ENCODE data around the gene FARSB.
A peak's percentile ranks its signal among the peaks of the same experiment; 100 is the strongest.

The FARSB gene

DNA sequence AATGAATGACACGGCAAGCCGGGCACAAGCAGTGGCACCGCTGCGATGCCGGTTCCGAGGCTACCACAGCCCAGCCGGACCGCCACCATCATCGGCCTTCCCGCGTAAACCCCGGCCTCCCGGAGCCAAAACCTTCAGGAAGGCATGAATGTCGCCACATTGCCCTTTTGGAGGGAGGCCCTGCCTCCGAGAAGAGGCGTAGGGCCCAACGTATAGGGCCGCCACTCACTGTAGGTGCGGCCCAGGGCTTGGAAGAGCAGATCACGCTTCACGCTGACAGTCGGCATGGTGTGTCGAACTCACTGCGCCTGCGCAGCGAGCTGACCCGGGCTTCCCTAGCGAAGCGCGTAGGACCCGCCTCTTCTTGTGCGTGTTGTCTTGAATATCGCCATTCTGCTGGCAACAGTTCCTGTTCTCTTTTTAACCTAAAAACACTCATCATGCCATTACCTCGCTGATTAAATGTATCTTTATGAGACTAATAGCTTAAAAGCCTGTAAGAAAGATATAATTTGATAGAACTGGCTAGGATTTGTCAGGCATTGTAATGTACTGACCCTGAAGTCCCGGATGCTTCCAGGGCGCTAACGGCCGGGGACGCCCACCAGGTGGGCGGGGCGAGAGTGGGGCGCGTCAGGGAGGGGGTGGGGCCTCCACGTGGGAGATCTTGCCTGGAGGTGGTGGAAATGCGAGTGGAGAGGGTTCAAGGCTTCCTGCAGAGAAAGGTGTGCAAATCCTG is at the start of gene FARSB:
Gene FARSB (minus strand): TSS at position 306 of the 739 bp plus-strand sequence. CDS start 19 bp downstream, at position 287.
- peak; percentile 98 for DNase-seq (ENCODE audit: low read depth, low spot score)
- no peak for TF ChIP-seq CTCF (IDR thresholded peaks at IDR 0.05; ENCODE audit: low read depth, low read length)
- peak within 1 kb of the TSS; percentile 99 for H3K4me3 ChIP-seq (ENCODE audit: low read depth, low read length)
- in situ Hi-C loops (cut with HindIII; ENCODE audit: low sequenced_read_pairs): no loop called here

DNA sequence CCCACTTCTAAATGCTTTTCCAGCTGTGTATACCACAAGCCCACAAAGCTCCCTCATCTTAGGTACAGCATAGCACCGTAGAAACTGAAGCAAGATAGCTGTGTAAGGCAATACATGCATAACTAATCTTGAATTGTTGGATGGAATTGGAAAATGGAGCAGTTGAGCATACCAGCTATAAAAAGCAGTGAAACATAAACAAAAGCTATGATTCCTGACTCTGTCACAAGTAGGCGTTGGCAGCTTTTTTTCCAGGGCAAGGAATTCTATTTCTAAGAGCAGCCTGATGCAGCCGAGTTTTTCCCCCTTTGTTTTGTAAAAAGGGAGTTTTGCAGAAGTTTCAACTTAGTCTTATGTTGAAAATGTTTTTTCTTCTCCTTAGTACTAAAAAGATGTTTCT is 48.0 kb upstream of the FARSB start:
- TF ChIP-seq CTCF (IDR thresholded peaks at IDR 0.05; ENCODE audit: low read depth, low read length): no peak
- in situ Hi-C loops (cut with HindIII; ENCODE audit: low sequenced_read_pairs): no loop called here
- no peak overlapping the region for H3K4me3 ChIP-seq (ENCODE audit: low read depth, low read length)
- peak; percentile 33 for DNase-seq (ENCODE audit: low read depth, low spot score)

GRCh38 chr2:222703091-222703490 is 47.2 kb upstream of the FARSB start:
- no peak overlapping the region for H3K4me3 ChIP-seq (ENCODE audit: low read depth, low read length)
- TF ChIP-seq CTCF (IDR thresholded peaks at IDR 0.05; ENCODE audit: low read depth, low read length): no peak
- in situ Hi-C loops (cut with HindIII; ENCODE audit: low sequenced_read_pairs): no loop called here
- DNase-seq (ENCODE audit: low read depth, low spot score): no peak

- no peak for TF ChIP-seq CTCF (IDR thresholded peaks at IDR 0.05; ENCODE audit: low read depth, low read length)
- in situ Hi-C loops (cut with HindIII; ENCODE audit: low sequenced_read_pairs): no loop called here
- no peak overlapping the region for H3K4me3 ChIP-seq (ENCODE audit: low read depth, low read length)
- no peak for DNase-seq (ENCODE audit: low read depth, low spot score)
These were observed 45.8 kb upstream of the FARSB start for GRCh38 chr2:222701721-222702131.

GRCh38 chr2:222701233-222701632 is 45.3 kb upstream of the FARSB start:
- in situ Hi-C loops (cut with HindIII; ENCODE audit: low sequenced_read_pairs): no loop called here
- no peak for TF ChIP-seq CTCF (IDR thresholded peaks at IDR 0.05; ENCODE audit: low read depth, low read length)
- H3K4me3 ChIP-seq (ENCODE audit: low read depth, low read length): no peak overlapping the region
- no peak for DNase-seq (ENCODE audit: low read depth, low spot score)

DNA sequence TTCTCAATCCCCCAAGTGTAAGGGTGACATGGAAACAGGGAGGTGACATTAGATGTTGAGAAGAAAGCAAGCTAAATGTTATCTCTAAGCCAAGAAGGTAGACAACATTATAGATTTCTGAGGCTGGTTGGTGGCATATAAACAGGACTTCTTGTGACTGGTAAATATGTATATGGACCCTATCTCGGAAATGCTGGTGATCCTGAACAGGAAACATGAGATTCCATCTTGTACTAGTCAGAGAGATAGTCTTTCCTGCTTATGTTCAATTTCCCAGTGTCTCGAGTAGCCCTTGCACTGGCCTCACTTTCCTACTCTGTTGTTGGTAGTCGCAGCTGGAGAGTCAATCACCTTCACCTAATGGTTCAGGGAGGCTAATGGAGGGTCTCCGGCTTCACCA is 42.4 kb upstream of the FARSB start:
- H3K4me3 ChIP-seq (ENCODE audit: low read depth, low read length): no peak overlapping the region
- in situ Hi-C loops (cut with HindIII; ENCODE audit: low sequenced_read_pairs): no loop called here
- TF ChIP-seq CTCF (IDR thresholded peaks at IDR 0.05; ENCODE audit: low read depth, low read length): no peak
- no peak for DNase-seq (ENCODE audit: low read depth, low spot score)
